Sciatic nerve (tissue), 2 donors: ENCODE data around the gene CIT. TPM values are rescaled to one million over a fixed set of nuclear protein-coding genes. Genes with fewer than 3 reads are reported as not detected.

Source experiments
- ATAC-seq: fragments of 200-7000 bp; cut with Tn5 transposase; one replicate; pipeline ENCODE4 v1.9.1; 2020; ENCODE audit warnings: mild to moderate bottlenecking, moderate library complexity
- DNase-seq: peaks from one replicate; pipeline ENCODE4 v3.0.0-alpha.2; 2020; ENCODE audit warnings: low spot score
- intact Hi-C: fragments of 100-400 bp; cut with DNase I; formaldehyde crosslinking; loops from one replicate; pipeline ENCODE4 v1.14.2; 2022
- total RNA-seq: library from RNA; stranded (reverse); fragmentation: NEBNext Ultra II Directional; extraction: Animal tissue kit (Norgen Biotek cat#: 25700); gene quantifications from one replicate; pipeline ENCODE4 v1.2.1, GENCODE V29; 2021
- donor health status: DM: no; HTN: no; CAD: no.
- donor health status: DM: no; HTN: no; CAD: no.

Gene CIT
- total RNA-seq, 1 donor from 2014 or later, result 42.7 TPM

GRCh38 chr12:119686776-119687175 lies 190.3 kb downstream of the CIT start:
- DNase-seq (no peak), ATAC-seq (no peak)
- intact Hi-C loops, result no loop called here

- DNase-seq (no peak), ATAC-seq (no peak)
- intact Hi-C loops, result no loop called here
Observed at GRCh38 chr12:119686355-119686754, 190.8 kb downstream of the CIT start.

GRCh38 chr12:119685375-119685774 lies 191.7 kb downstream of the CIT start:
- DNase-seq, result no peak
- intact Hi-C loops, result no loop called here
- no peak for ATAC-seq

GRCh38 chr12:119684711-119685369 lies 192.3 kb downstream of the CIT start:
- no peak for DNase-seq
- intact Hi-C loops, result no loop called here
- ATAC-seq, result peak; percentile 73

- no peak for ATAC-seq
- intact Hi-C loops, result no loop called here
Observed at GRCh38 chr12:119683816-119684215, 193.3 kb downstream of the CIT start.

GRCh38 chr12:119683413-119683812 lies 193.7 kb downstream of the CIT start:
- ATAC-seq, result no peak
- DNase-seq, result no peak
- intact Hi-C loops, result no loop called here

More at GRCh38 chr12:119683816-119684215, 193.3 kb downstream of the CIT start:
- no peak for DNase-seq

- intact Hi-C loops, result no loop called here
- ATAC-seq, result peak; percentile 31
- no peak for DNase-seq
Observed at GRCh38 chr12:119682639-119683252, 194.4 kb downstream of the CIT start.

- ATAC-seq, result peak; percentile 16
- intact Hi-C loops, result no loop called here
- DNase-seq, result no peak
Observed at GRCh38 chr12:119681728-119682638, 195.1 kb downstream of the CIT start.

GRCh38 chr12:119681111-119681510 lies 196.0 kb downstream of the CIT start:
- DNase-seq, result no peak
- no peak for ATAC-seq
- intact Hi-C loops, result no loop called here

GRCh38 chr12:119679490-119679889 lies 197.6 kb downstream of the CIT start:
- intact Hi-C loops, result no loop called here
- DNase-seq (no peak), ATAC-seq (no peak)

GRCh38 chr12:119679081-119679480 lies 198.0 kb downstream of the CIT start:
- ATAC-seq (no peak), DNase-seq (no peak)
- intact Hi-C loops, result no loop called here

GRCh38 chr12:119678459-119678858 lies 198.7 kb downstream of the CIT start:
- intact Hi-C loops, result no loop called here
- DNase-seq (no peak), ATAC-seq (no peak)

GRCh38 chr12:119676573-119676972 lies 200.5 kb downstream of the CIT start:
- ATAC-seq (no peak), DNase-seq (no peak)
- intact Hi-C loops, result no loop called here

GRCh38 chr12:119676022-119676421 lies 201.1 kb downstream of the CIT start:
- ATAC-seq (no peak), DNase-seq (no peak)
- intact Hi-C loops, result no loop called here

GRCh38 chr12:119674560-119674959 lies 202.6 kb downstream of the CIT start:
- DNase-seq, result no peak
- ATAC-seq, result no peak
- intact Hi-C loops, result no loop called here

GRCh38 chr12:119673634-119674033 lies 203.5 kb downstream of the CIT start:
- intact Hi-C loops, result no loop called here
- DNase-seq (no peak), ATAC-seq (peak; percentile 35)

GRCh38 chr12:119672194-119672593 lies 204.9 kb downstream of the CIT start:
- DNase-seq, result no peak
- intact Hi-C loops, result no loop called here
- ATAC-seq, result no peak

- intact Hi-C loops, result no loop called here
- DNase-seq (no peak), ATAC-seq (no peak)
Observed at GRCh38 chr12:119671070-119671469, 206.1 kb downstream of the CIT start.

- no peak for ATAC-seq
- intact Hi-C loops, result no loop called here
Observed at GRCh38 chr12:119669744-119670472, 207.2 kb downstream of the CIT start.

More at GRCh38 chr12:119669744-119670472, 207.2 kb downstream of the CIT start:
- DNase-seq, result no peak
